Endometrium (tissue), 2 donors: ENCODE results near the gene PLIN4.

ENCODE experiments used
- FAIRE-seq: peaks from 2 replicates; lab custom pipeline; 2012; peaks lifted over from hg19 to GRCh38; lab: Jason Lieb, UNC
- donor health status: control.
- donor health status: control.

Gene PLIN4

GRCh38 chr19:4523306-4524110, 5.2 kb upstream of the PLIN4 start:
- no peak for FAIRE-seq

GRCh38 chr19:4522291-4523002, 4.2 kb upstream of the PLIN4 start:
- no peak for FAIRE-seq

GRCh38 chr19:4521888-4522242, 3.6 kb upstream of the PLIN4 start:
- FAIRE-seq = no peak

GRCh38 chr19:4521170-4521887, 3.0 kb upstream of the PLIN4 start:
- FAIRE-seq = no peak

GRCh38 chr19:4519521-4520277, 1.4 kb upstream of the PLIN4 start:
- FAIRE-seq = no peak

GRCh38 chr19:4519172-4519496, 848 bp upstream of the PLIN4 start:
- FAIRE-seq = no peak

- no peak for FAIRE-seq
Measured at GRCh38 chr19:4517451-4518057, 732 bp downstream of the PLIN4 start.

- FAIRE-seq = no peak
Measured at GRCh38 chr19:4516939-4517300, 1.4 kb downstream of the PLIN4 start.

GRCh38 chr19:4516199-4516938, 1.9 kb downstream of the PLIN4 start:
- FAIRE-seq = no peak

GRCh38 chr19:4515732-4516131, 2.6 kb downstream of the PLIN4 start:
- FAIRE-seq = no peak

GRCh38 chr19:4513248-4513647, 5.0 kb downstream of the PLIN4 start:
- no peak for FAIRE-seq

- no peak for FAIRE-seq
Measured at GRCh38 chr19:4512070-4512469, 6.2 kb downstream of the PLIN4 start.

- no peak for FAIRE-seq
Measured at GRCh38 chr19:4511300-4512054, 6.8 kb downstream of the PLIN4 start.

GRCh38 chr19:4510435-4511255, 7.6 kb downstream of the PLIN4 start:
- FAIRE-seq = no peak

- no peak for FAIRE-seq
Measured at GRCh38 chr19:4508698-4509097, 9.6 kb downstream of the PLIN4 start.

- FAIRE-seq = no peak
Measured at GRCh38 chr19:4507804-4508203, 10.5 kb downstream of the PLIN4 start.

- no peak for FAIRE-seq
Measured at GRCh38 chr19:4507150-4507452, 11.2 kb downstream of the PLIN4 start.

- FAIRE-seq = no peak
Measured at GRCh38 chr19:4506449-4507149, 11.7 kb downstream of the PLIN4 start.
